Measurements from ENCODE around the gene MRC1.

The MRC1 gene

GRCh38 chr10:17811146-17811865, 2.2 kb downstream of the MRC1 start:
- TF ChIP-seq ZBTB7A (IDR thresholded peaks at IDR 0.05; ENCODE audit: low read depth): no peak
- no peak for TF ChIP-seq USF1 (IDR thresholded peaks at IDR 0.05)
- TF ChIP-seq TCF12 (IDR thresholded peaks at IDR 0.05; ENCODE audit: low read depth): no peak
- no peak for TF ChIP-seq TAF1 (IDR thresholded peaks at IDR 0.05; ENCODE audit: low read depth)
- no peak for TF ChIP-seq RAD21 (IDR thresholded peaks at IDR 0.05; ENCODE audit: low read depth)
- TF ChIP-seq EP300 (IDR thresholded peaks at IDR 0.05; ENCODE audit: borderline replicate concordance): no peak
- TF ChIP-seq FOXM1 (IDR thresholded peaks at IDR 0.05; ENCODE audit: borderline replicate concordance, low read depth): no peak
- no peak for TF ChIP-seq TEAD4 (IDR thresholded peaks at IDR 0.05)
- no peak for TF ChIP-seq MAX (IDR thresholded peaks at IDR 0.05)
- TF ChIP-seq EGR1 (IDR thresholded peaks at IDR 0.05): no peak
- TF ChIP-seq REST (IDR thresholded peaks at IDR 0.05; ENCODE audit: low read depth): no peak
- no peak for TF ChIP-seq NFIC (IDR thresholded peaks at IDR 0.05)
- no peak for TF ChIP-seq CEBPB (IDR thresholded peaks at IDR 0.05)
- no peak for TF ChIP-seq YY1 (IDR thresholded peaks at IDR 0.05; ENCODE audit: low read depth)
- no peak for TF ChIP-seq CREB1 (IDR thresholded peaks at IDR 0.05; ENCODE audit: low read depth)

- TF ChIP-seq NFIC (IDR thresholded peaks at IDR 0.05): no peak
- no peak for TF ChIP-seq YY1 (IDR thresholded peaks at IDR 0.05; ENCODE audit: low read depth)
- TF ChIP-seq EP300 (IDR thresholded peaks at IDR 0.05; ENCODE audit: borderline replicate concordance): no peak
- TF ChIP-seq CEBPB (IDR thresholded peaks at IDR 0.05): no peak
- TF ChIP-seq TEAD4 (IDR thresholded peaks at IDR 0.05): no peak
- TF ChIP-seq USF1 (IDR thresholded peaks at IDR 0.05): no peak
- no peak for TF ChIP-seq TAF1 (IDR thresholded peaks at IDR 0.05; ENCODE audit: low read depth)
- TF ChIP-seq REST (IDR thresholded peaks at IDR 0.05; ENCODE audit: low read depth): no peak
- no peak for TF ChIP-seq ZBTB7A (IDR thresholded peaks at IDR 0.05; ENCODE audit: low read depth)
- TF ChIP-seq TCF12 (IDR thresholded peaks at IDR 0.05; ENCODE audit: low read depth): no peak
- TF ChIP-seq MAX (IDR thresholded peaks at IDR 0.05): no peak
- no peak for TF ChIP-seq RAD21 (IDR thresholded peaks at IDR 0.05; ENCODE audit: low read depth)
- TF ChIP-seq CREB1 (IDR thresholded peaks at IDR 0.05; ENCODE audit: low read depth): no peak
- no peak for TF ChIP-seq FOXM1 (IDR thresholded peaks at IDR 0.05; ENCODE audit: borderline replicate concordance, low read depth)
- no peak for TF ChIP-seq EGR1 (IDR thresholded peaks at IDR 0.05)
Observed at GRCh38 chr10:17814973-17815372, 5.8 kb downstream of the MRC1 start.

- TF ChIP-seq EP300 (IDR thresholded peaks at IDR 0.05; ENCODE audit: borderline replicate concordance) (no peak), CREB1 (IDR thresholded peaks at IDR 0.05; ENCODE audit: low read depth) (no peak), FOXM1 (IDR thresholded peaks at IDR 0.05; ENCODE audit: borderline replicate concordance, low read depth) (no peak), CEBPB (IDR thresholded peaks at IDR 0.05) (no peak), TCF12 (IDR thresholded peaks at IDR 0.05; ENCODE audit: low read depth) (no peak), TEAD4 (IDR thresholded peaks at IDR 0.05) (no peak), REST (IDR thresholded peaks at IDR 0.05; ENCODE audit: low read depth) (no peak), EGR1 (IDR thresholded peaks at IDR 0.05) (no peak), NFIC (IDR thresholded peaks at IDR 0.05) (no peak)
Observed at GRCh38 chr10:17816199-17816598, 7.1 kb downstream of the MRC1 start.

GRCh38 chr10:17817316-17817715, 8.2 kb downstream of the MRC1 start:
- no peak for TF ChIP-seq RAD21 (IDR thresholded peaks at IDR 0.05; ENCODE audit: low read depth)
- TF ChIP-seq YY1 (IDR thresholded peaks at IDR 0.05; ENCODE audit: low read depth): no peak
- no peak for TF ChIP-seq TEAD4 (IDR thresholded peaks at IDR 0.05)
- TF ChIP-seq EP300 (IDR thresholded peaks at IDR 0.05; ENCODE audit: borderline replicate concordance): no peak
- no peak for TF ChIP-seq REST (IDR thresholded peaks at IDR 0.05; ENCODE audit: low read depth)
- TF ChIP-seq EGR1 (IDR thresholded peaks at IDR 0.05): no peak
- TF ChIP-seq ZBTB7A (IDR thresholded peaks at IDR 0.05; ENCODE audit: low read depth): no peak
- no peak for TF ChIP-seq CREB1 (IDR thresholded peaks at IDR 0.05; ENCODE audit: low read depth)
- no peak for TF ChIP-seq TAF1 (IDR thresholded peaks at IDR 0.05; ENCODE audit: low read depth)
- TF ChIP-seq CEBPB (IDR thresholded peaks at IDR 0.05): no peak
- TF ChIP-seq FOXM1 (IDR thresholded peaks at IDR 0.05; ENCODE audit: borderline replicate concordance, low read depth): no peak
- no peak for TF ChIP-seq MAX (IDR thresholded peaks at IDR 0.05)
- TF ChIP-seq USF1 (IDR thresholded peaks at IDR 0.05): no peak
- TF ChIP-seq TCF12 (IDR thresholded peaks at IDR 0.05; ENCODE audit: low read depth): no peak
- no peak for TF ChIP-seq NFIC (IDR thresholded peaks at IDR 0.05)
